Stimulated activated CD4-positive, alpha-beta T cell treated with anti-CD3 and anti-CD28 coated beads, Interleukin-1b, Interleukin-23, amount 100 ng/mL, for 24 hours (primary cell): ENCODE measurements around the gene MRRF.
"Not testable (repeated sequence)": the region's sequence is repeated elsewhere in the genome, so short reads cannot be mapped to it uniquely, and the experiment has no call there.

ENCODE experiments used
- DNase-seq, 4 experiments: peaks; one replicate each; pipeline ENCODE4 v3.0.0-alpha.2; 2020; ENCODE audit warnings: low read depth in 4 of 4, low spot score in 1 of 4

The MRRF gene

GRCh38 chr9:122274055-122274454 is 9.4 kb downstream of the MRRF start:
- no peak for DNase-seq

DNA sequence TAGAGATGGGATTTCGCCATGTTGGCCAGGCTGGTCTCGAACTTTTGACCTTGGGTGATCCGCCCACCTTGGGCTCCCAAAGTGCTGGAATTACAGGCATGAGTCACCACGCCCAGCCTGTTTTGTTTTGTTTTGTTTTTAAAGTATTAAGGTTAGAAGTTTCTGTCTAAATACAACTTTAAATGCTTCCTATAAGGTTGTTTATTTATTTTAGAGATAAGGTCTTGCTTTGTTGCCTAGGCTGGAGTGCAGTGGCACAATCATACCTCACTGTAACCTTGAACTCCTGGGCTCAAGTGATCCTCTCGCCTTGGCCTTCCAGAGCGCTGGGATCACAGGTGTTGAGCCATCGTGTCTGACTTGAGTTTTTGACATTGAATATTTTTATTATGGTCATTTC is 11.4 kb downstream of the MRRF start:
- DNase-seq: no peak

GRCh38 chr9:122277285-122277897 is 12.7 kb downstream of the MRRF start:
- DNase-seq: no peak

DNA sequence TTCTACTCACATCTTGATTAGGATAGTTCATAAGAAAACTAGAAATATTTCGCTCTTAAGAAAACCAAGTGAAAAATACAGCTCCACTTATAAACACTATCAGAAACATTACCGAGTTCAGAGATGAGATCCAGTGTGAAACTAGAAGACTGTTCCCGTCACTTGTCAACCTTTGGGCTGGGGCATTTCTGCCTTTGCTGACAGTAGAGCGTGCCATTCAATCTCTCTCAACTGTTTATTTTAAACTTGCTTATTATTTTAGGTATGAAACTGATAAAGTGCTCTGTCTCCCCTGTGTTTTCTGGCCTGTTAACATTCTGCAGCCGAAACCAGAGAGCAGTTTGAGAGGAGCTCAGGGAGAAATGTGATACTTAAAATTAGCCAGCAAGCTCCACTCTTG is 16.7 kb downstream of the MRRF start:
- DNase-seq: no peak

GRCh38 chr9:122286764-122287163 is 22.1 kb downstream of the MRRF start:
- no peak for DNase-seq

GRCh38 chr9:122287214-122287720 is 22.6 kb downstream of the MRRF start:
- DNase-seq: no peak

- DNase-seq: no peak
These were observed 26.8 kb downstream of the MRRF start for GRCh38 chr9:122291458-122291857.

DNA sequence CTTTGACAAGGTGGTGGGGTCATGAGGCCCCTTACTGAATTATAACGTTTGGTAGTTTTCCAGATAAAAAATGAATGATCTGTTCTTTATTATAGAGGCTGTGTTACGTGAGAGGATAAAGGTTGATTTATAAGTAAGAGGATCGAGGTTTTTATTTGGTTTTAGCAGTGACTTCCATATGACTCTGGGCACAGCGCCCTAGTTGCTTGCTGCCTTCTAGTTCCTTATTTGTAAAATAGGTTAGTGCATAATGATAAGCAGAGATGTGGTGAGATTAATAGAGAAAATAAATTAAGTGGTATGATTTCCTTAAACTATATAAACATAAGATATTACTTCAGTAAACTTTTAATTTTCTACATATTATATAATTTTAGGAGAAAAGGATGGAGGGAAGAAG is 29.8 kb downstream of the MRRF start:
- no peak for DNase-seq

DNA sequence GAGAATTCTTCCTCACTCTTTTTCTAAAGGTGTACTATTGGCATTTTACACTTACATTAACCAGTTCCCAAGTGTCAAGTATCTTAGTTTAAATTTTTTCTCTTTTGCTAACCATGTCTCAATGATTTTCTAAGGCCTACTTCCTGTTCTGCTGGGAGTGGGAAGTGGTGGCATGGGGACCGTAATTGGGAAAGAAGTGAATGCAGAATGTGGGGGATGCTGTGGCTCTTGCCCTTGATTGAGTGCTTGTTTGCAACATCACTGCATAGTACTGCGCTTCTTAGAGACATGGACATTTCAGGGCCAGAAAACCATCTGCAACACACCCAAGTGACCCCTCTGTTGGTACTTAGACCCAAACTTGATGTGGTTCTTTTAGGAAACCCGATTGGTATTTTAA is 32.8 kb downstream of the MRRF start:
- DNase-seq: no peak

DNA sequence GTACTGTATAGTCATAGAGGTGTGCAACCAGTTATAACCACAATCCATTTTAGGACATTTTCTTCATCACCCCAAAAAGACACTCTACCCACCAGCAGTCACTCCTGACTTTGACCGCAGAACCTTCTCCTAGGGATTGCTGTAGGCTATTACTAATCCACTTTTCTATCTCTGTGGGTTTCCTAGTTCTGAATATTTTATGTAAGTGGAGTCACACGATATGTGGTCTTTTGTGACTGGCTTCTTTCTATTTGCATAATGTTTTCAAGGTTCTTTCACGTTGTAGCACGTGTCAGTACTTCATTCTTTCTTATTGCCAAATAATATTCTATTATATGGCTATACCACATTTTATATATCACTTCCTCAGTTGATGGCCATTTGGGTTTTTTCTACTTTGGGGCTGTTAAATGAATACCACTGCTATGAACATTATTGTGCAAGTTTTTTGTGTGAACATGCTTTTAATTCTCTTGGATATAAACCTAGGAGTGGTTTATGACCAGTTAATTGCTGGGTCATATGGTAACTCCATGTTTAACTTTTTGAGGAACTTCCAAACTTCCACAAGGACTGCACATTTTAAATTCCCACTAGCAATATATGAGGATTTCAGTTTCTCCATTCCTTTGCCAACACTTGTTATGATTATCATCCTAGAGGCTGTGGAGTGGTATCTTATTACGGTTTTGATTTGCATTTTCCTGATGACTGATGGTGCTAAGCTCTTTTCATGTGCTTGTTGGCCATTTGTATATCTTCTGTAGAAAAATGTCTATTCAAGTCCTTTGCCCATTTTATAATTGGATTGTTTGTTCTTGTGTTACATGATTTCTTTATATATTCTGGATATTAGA is 37.8 kb downstream of the MRRF start:
- DNase-seq: no peak

GRCh38 chr9:122307061-122307460 is 42.4 kb downstream of the MRRF start:
- DNase-seq: no peak

GRCh38 chr9:122307925-122308324 is 43.2 kb downstream of the MRRF start:
- no peak for DNase-seq

GRCh38 chr9:122309861-122310260 is 45.2 kb downstream of the MRRF start:
- DNase-seq: no peak

DNA sequence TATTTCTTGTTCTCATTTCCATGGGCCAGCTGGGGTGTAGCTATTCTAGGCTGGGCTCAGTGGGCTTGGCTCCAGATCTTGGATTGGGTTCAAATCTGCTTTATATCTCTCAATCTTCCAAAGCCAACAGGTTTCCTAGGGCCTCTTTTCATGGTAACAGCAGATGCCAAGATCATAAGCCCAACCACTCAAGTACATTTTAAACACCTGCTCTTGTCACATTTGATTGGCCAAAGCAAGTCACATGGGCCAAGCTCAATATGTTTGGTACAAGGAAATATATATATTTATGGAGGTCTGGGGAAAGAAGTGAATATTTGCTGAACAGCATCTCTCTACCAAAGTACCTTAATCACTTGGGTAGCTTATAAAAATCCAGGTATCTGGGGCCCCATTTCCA is 49.5 kb downstream of the MRRF start:
- no peak for DNase-seq

DNA sequence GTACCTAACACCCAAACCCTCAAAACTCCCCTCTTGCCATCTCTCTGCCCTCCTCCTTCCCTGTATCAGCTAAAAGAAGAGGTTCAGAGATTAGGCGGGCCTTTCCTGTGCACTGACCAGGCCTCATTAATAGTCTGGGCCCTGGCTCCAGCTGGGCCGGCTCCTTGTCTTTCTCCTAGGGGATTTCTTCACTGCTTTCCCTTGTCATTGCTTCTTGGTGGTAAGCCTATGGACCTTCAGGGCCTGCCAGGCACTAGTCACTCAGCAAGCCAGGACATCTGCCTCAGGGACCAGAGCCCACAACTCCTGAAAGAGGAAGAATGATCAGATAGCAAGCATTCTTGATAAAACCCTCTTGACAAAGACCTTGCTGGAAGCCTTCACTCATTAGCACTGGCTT is 50.9 kb downstream of the MRRF start:
- no peak for DNase-seq

DNA sequence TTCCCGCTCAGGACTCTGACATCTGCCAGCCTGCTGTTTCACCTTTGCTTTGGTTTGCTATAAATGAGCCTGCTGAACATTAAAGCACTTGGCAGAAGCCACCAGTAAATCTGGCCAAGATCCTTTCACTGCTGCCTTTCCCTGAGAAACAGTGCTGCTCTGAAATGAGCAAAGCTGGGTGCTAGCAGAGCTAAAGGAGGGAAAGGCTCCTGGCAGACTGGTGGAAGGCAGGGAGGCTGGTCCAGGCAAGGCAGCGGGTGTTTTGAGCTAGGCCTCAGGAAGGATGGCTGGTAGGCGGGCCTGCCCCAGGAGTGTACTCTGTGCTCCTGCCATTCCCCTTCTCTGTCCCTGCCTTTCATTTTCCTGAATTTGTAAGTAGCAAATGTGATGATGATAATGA is 53.6 kb downstream of the MRRF start:
- no peak for DNase-seq

DNA sequence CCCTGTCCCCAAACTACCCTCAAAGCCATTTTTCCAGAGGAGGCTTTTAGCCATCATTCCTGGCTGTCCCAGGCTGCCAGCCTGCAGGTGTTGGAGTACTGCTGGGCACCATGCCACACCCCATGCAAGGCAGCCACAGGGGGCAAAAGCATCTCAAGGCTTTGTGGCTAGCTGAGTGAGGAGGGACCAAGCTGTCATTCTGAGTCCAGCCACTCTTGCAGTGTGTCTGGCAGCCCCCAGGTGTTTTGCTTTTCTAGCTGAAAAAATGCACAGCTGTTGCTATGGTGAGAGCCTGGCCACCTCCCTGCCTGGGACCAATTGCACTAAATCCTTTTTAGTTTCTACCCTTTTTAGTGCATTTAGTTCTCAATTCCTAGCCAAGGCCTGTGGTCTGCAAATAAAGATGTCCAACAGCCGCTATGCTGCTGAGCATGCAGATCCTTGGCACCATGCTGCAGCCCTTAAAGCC is 55.8 kb downstream of the MRRF start:
- DNase-seq: no peak

DNA sequence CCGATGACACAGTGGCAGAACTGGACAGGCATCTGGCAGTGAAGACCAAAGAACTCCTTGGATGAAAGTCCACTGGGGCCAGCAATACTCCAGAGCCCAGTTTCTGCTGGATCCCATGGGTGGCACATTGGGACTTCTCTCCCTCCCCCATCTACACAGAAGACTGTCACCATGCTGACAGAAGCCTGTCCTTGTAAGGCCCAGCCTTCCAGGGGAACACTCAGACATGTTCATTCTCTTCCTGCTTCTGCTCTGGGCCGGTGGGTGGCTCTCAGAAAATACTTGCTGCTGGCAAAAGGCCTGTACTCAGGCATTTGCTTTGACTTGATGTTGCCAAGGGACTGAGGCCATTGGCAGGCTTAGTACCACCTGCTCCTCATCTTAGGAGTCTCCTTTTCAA is 57.9 kb downstream of the MRRF start:
- DNase-seq: no peak

GRCh38 chr9:122324665-122325064 is 60.0 kb downstream of the MRRF start:
- not testable (repeated sequence) for DNase-seq

- DNase-seq: no peak
These were observed 60.4 kb downstream of the MRRF start for GRCh38 chr9:122325124-122325523.

DNA sequence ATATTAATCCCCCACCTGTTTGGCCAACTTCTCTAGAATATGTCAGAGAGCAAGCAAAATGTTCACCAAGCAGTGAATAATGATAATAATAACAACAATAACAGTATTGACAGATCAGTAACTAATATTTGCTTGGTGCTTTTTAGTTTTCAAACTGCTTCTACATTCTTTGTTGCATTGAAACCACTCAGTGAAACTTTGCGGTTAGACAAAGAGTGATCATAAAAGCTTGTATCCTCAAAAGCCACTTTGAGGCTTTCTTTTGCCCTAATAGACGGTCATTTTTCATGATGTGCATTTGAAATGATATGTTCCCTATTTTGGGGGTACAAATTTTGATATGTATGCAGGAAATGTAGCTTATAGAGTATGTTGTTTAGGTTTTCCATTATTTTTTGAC is 62.5 kb downstream of the MRRF start:
- DNase-seq: no peak

DNA sequence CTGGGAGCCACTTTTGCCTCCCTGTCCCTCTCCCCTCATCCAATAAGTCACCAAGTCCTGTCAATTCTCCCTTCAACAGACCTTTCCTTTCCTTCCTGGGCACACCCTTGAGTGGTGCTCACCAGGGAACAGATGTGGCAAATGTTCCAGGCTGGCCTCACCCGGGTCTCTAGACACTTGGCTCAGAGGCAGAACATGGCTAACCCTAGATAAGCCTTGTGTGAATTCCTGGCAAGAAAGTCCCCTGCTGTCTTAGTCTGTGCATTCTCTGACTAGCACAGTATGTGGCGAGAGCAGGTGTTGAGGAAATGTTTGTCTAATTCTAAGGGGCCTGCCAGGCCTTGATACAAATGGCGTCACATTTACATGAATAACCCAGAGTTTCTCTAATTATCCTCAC is 64.9 kb downstream of the MRRF start:
- no peak for DNase-seq

DNA sequence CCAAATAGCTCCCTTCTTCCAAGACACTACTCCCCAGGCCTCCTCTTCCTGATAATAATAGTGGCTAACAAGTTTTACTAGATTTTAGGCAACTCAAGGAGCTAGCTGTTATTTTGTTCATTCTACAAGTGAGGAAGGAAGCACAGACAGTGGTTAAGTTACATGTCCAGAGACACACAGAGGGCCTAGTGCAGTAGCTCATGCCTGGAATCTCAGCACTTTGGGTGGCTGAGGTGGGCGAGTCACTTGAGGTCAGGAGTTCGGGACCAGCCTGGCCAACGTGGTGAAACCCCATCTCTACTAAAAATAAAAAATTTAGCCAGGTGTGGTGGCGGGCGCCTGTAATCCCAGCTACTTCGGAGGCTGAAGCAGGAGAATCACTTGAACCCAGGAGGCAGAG is 65.8 kb downstream of the MRRF start:
- DNase-seq: not testable (repeated sequence)
